HG03039 (cell line): ENCODE measurements around the gene HSPA14.
"Not testable (repeated sequence)": the region's sequence is repeated elsewhere in the genome, so short reads cannot be mapped to it uniquely, and the experiment has no call there.

Experiments
- ATAC-seq: cut with Tn5 transposase; IDR thresholded peaks from one replicate; pipeline ENCODE4 v1.9.1; 2021; ENCODE audit warnings: mild to moderate bottlenecking, moderate library complexity; ENCODE audit not compliant: unreplicated experiment

The HSPA14 gene

GRCh38 chr10:14837003-14837756 is 926 bp upstream of the HSPA14 start:
- no peak for ATAC-seq

- peak; percentile 0 for ATAC-seq
Observed at GRCh38 chr10:14838582-14839304, 637 bp downstream of the HSPA14 start.

GRCh38 chr10:14839305-14839695 is 1.2 kb downstream of the HSPA14 start:
- ATAC-seq, result no peak

- ATAC-seq, result no peak
Observed at GRCh38 chr10:14840178-14840577, 2.1 kb downstream of the HSPA14 start.

GRCh38 chr10:14843327-14843988 is 5.4 kb downstream of the HSPA14 start:
- no peak for ATAC-seq

- no peak for ATAC-seq
Observed at GRCh38 chr10:14844948-14845347, 6.8 kb downstream of the HSPA14 start.

GRCh38 chr10:14852236-14852635 is 14.1 kb downstream of the HSPA14 start:
- no peak for ATAC-seq

GRCh38 chr10:14855453-14855852 is 17.3 kb downstream of the HSPA14 start:
- no peak for ATAC-seq

- no peak for ATAC-seq
Observed at GRCh38 chr10:14858338-14858960, 20.3 kb downstream of the HSPA14 start.

- ATAC-seq, result no peak
Observed at GRCh38 chr10:14859043-14859442, 20.9 kb downstream of the HSPA14 start.

- no peak for ATAC-seq
Observed at GRCh38 chr10:14859775-14860174, 21.7 kb downstream of the HSPA14 start.

- ATAC-seq, result no peak
Observed at GRCh38 chr10:14860791-14861190, 22.7 kb downstream of the HSPA14 start.

GRCh38 chr10:14864466-14864865 is 26.4 kb downstream of the HSPA14 start:
- ATAC-seq, result not testable (repeated sequence)

- not testable (repeated sequence) for ATAC-seq
Observed at GRCh38 chr10:14864871-14865270, 26.8 kb downstream of the HSPA14 start.

GRCh38 chr10:14873090-14873760 is 35.1 kb downstream of the HSPA14 start:
- no peak for ATAC-seq

- no peak for ATAC-seq
Observed at GRCh38 chr10:14875941-14876340, 37.8 kb downstream of the HSPA14 start.

- ATAC-seq, result no peak
Observed at GRCh38 chr10:14876764-14877163, 38.7 kb downstream of the HSPA14 start.

- ATAC-seq, result peak; percentile 86
Observed at GRCh38 chr10:14878266-14879123, 40.4 kb downstream of the HSPA14 start, which contains the start of gene SUV39H2. Gene SUV39H2 (plus strand): TSS chr10:14878866. CDS start chr10:14878889, 23 bp downstream.

GRCh38 chr10:14879124-14879927 is 41.2 kb downstream of the HSPA14 start:
- peak; percentile 13 for ATAC-seq
